ENCODE measurements around the gene TMEM213. TPM values are rescaled to one million over a fixed set of nuclear protein-coding genes. Genes with fewer than 3 reads are reported as not detected.

Gene TMEM213
- total and polyA plus RNA-seq, 10 of the 15 experiments (the other 5 are each of a cell fraction or from before 2014, with no cell fraction given): not detected

DNA sequence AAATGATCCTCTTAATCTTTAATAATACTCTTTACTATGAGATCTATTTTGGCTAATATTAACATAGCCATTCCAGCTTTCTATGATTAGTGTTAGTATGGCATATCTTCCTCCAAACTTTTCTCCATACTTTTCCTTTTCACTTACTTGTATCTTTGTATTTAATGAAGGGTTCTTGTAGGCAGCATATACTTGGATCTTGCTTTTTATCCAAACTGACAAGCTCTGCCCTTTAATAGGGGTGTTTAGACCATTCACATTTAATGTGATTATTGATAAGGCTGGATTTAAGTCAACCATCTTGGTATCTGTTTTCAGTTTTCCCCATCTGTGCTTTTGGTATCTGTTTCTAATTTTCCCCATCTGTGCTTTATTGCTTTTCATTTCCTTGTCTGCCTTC, 59.9 kb downstream of the TMEM213 start:
- Histone ChIP-seq H3K27ac (ENCODE audit: control insufficient read depth, insufficient read depth) (no peak overlapping the region), H3K79me2 (ENCODE audit: control insufficient read depth, insufficient read depth, low read length) (no peaks in the 10 kb centered on the region), H3K27me3 (replicated peaks in 1 of 2; ENCODE audit: control insufficient read depth in 2 of 2, insufficient read depth in 2 of 2, low read length in 1 of 2) (no peaks in the 10 kb centered on the region), H3K36me3 (ENCODE audit: control insufficient read depth in 2 of 2, insufficient read depth in 2 of 2, low read length in 1 of 2) (no peaks in the 10 kb centered on the region), H3K9me3 (replicated peaks; ENCODE audit: control insufficient read depth, insufficient read depth, low read length) (peaks cover 3% of the 10 kb centered on the region; the same call in 1 of the 3 replicates), H3K4me1 (ENCODE audit: control insufficient read depth, insufficient read depth, low read length) (no peaks in the 10 kb centered on the region), H2AFZ (ENCODE audit: control insufficient read depth, low read depth, low read length) (no peak overlapping the region), H3K4me2 (ENCODE audit: control insufficient read depth, insufficient read depth) (no peak overlapping the region), H3K9ac (ENCODE audit: control insufficient read depth, insufficient read depth, low read length) (no peak overlapping the region), H4K20me1 (ENCODE audit: control insufficient read depth, insufficient read depth) (no peaks in the 10 kb centered on the region), H3K4me3 (no peak overlapping the region)
- FAIRE-seq (no peak), DNase-seq (ENCODE audit: low read depth, low spot score) (no peak), ATAC-seq (no peak)
- in situ Hi-C loops (cut with MboI): no loop called here
- ChIA-PET RAD21 (ENCODE audit: unreplicated experiment) (no interaction called here), SMC1A (ENCODE audit: uncharacterized antibody, unreplicated experiment) (no interaction called here), CTCF (interaction anchor here (0.7 kb wide), 1 partner anchor 203 kb away, joined by 5 read pairs; no protein-coding TSS in a partner anchor), POLR2A (no interaction called here)
- TF ChIP-seq RELA (IDR thresholded peaks at IDR 0.05; ENCODE audit: borderline replicate concordance, partially characterized antibody): no peak
- intact Hi-C loops (cut with micrococcal nuclease; ENCODE audit: unreplicated experiment): no loop called here
- no TSS peak for BruUV-seq (replicated peaks)

DNA sequence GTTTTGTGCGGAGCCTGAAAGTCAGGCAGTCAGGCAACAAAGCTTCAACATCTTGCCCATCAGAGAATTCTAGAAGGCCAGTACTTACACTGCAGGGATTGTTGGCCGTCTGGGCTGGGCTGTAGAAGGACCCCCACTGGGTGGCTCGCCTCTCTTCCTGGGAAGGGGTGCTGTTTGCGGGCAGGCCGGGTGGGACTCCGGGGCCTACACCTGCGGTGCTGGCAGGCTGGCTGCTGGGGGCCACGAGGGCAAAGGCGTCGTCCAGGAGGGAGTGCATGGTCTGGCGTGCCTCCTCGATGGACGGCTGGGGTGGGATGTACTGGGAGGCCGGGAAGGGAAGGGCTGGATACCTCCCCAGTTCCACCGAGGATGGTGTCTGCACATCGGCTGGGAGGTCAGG, 63.3 kb downstream of the TMEM213 start:
- in situ Hi-C loops (cut with MboI): no loop called here
- RAD21 ChIA-PET (ENCODE audit: unreplicated experiment): no interaction called here
- no peaks in the 10 kb centered on the region for H3K36me3 ChIP-seq (ENCODE audit: control insufficient read depth in 2 of 2, insufficient read depth in 2 of 2, low read length in 1 of 2)
- TF ChIP-seq NFYB (IDR thresholded peaks at IDR 0.05; ENCODE audit: insufficient read depth, low read depth, low read length): no peak
- no peak overlapping the region for H3K4me2 ChIP-seq (ENCODE audit: control insufficient read depth, insufficient read depth)
- CTCF ChIA-PET: no interaction called here
- H3K4me1 ChIP-seq (ENCODE audit: control insufficient read depth, insufficient read depth, low read length): no peaks in the 10 kb centered on the region
- no peak for DNase-seq (ENCODE audit: low read depth, low spot score)
- no TSS peak for BruUV-seq (replicated peaks)
- H3K27me3 ChIP-seq (replicated peaks in 1 of 2; ENCODE audit: control insufficient read depth in 2 of 2, insufficient read depth in 2 of 2, low read length in 1 of 2): no peaks in the 10 kb centered on the region
- no peak overlapping the region for H2AFZ ChIP-seq (ENCODE audit: control insufficient read depth, low read depth, low read length)
- no peaks in the 10 kb centered on the region for H4K20me1 ChIP-seq (ENCODE audit: control insufficient read depth, insufficient read depth)
- POLR2A ChIA-PET: interaction anchor here (0.7 kb wide), 1 partner anchor 12 kb away, joined by 4 read pairs; no protein-coding TSS in a partner anchor
- no peaks in the 10 kb centered on the region for H3K79me2 ChIP-seq (ENCODE audit: control insufficient read depth, insufficient read depth, low read length)
- no peak overlapping the region for H3K27ac ChIP-seq (ENCODE audit: control insufficient read depth, insufficient read depth)
- H3K9me3 ChIP-seq (replicated peaks; ENCODE audit: control insufficient read depth, insufficient read depth, low read length): peaks cover 3% of the 10 kb centered on the region; the same call in 1 of the 3 replicates
- H3K4me3 ChIP-seq: no peak overlapping the region
- intact Hi-C loops (cut with micrococcal nuclease; ENCODE audit: unreplicated experiment): no loop called here
- SMC1A ChIA-PET (ENCODE audit: uncharacterized antibody, unreplicated experiment): no interaction called here
- WGBS (ENCODE audit: insufficient coverage, insufficient replicate concordance, low lambda C conversion rate, missing lambda C conversion rate): 58% methylated on average over 16 of the region's 16 CpGs
- no peak for ATAC-seq
- no peak overlapping the region for H3K9ac ChIP-seq (ENCODE audit: control insufficient read depth, insufficient read depth, low read length)
- FAIRE-seq: no peak
